Natural killer cell (primary cell): ENCODE measurements around the gene NRG4. TPM values are rescaled to one million over a fixed set of nuclear protein-coding genes. Genes with fewer than 3 reads are reported as not detected.

Experiments
- ATAC-seq, 3 donors: fragments of 150-1000 bp in 2 of 3; fragments of 200-7000 bp in 1 of 3; cut with Tn5 transposase; 1 replicate in 1 of 3; 2 replicates in 2 of 3; pipeline ENCODE4 v1.10.0; 2021; ENCODE audit warnings: mild to moderate bottlenecking in 2 of 3, moderate library complexity in 2 of 3
- DNase-seq, 2 donors: peaks; one replicate each; pipeline versions ENCODE4 v3.0.0 to v3.0.0-alpha.2; 2013 to 2021; ENCODE audit warnings: mixed read lengths in 1 of 2
- H3K27ac ChIP-seq: one replicate; pipeline ENCODE4 v1.5.1; 2013; ENCODE audit warnings: mild to moderate bottlenecking, low read length
- H3K27me3 ChIP-seq: one replicate; pipeline ENCODE4 v1.6.1; 2013; ENCODE audit warnings: low read length; ENCODE audit not compliant: control insufficient read depth, insufficient read depth
- H3K36me3 ChIP-seq: one replicate; pipeline ENCODE4 v1.6.1; 2013; ENCODE audit warnings: low read length; ENCODE audit not compliant: control insufficient read depth, insufficient read depth
- H3K4me1 ChIP-seq: one replicate; pipeline ENCODE4 v1.6.1; 2013; ENCODE audit warnings: low read length; ENCODE audit not compliant: control insufficient read depth, insufficient read depth
- H3K4me3 ChIP-seq: one replicate; pipeline ENCODE4 v1.5.1; 2013; ENCODE audit warnings: low read length
- H3K9me3 ChIP-seq: one replicate; pipeline ENCODE4 v1.6.1; 2013; ENCODE audit warnings: low read length; ENCODE audit not compliant: control insufficient read depth, insufficient read depth
- H3K27ac Mint-ChIP-seq, 2 donors: one replicate each; pipeline ENCODE4 v1.8.0; 2022; ENCODE audit warnings: mild to moderate bottlenecking in 2 of 2, mixed read lengths in 2 of 2, moderate library complexity in 1 of 2
- H3K27me3 Mint-ChIP-seq, 2 donors: one replicate each; pipeline ENCODE4 v1.8.0; 2022; ENCODE audit warnings: low read depth in 2 of 2, mixed read lengths in 2 of 2
- H3K36me3 Mint-ChIP-seq: one replicate; pipeline ENCODE4 v1.8.0; 2022; ENCODE audit warnings: mixed read lengths
- H3K4me1 Mint-ChIP-seq, 2 donors: one replicate each; pipeline ENCODE4 v1.8.0; 2022; ENCODE audit warnings: mixed read lengths in 2 of 2
- H3K4me3 Mint-ChIP-seq: one replicate; pipeline ENCODE4 v1.8.0; 2022; ENCODE audit warnings: mild to moderate bottlenecking, moderate library complexity, mixed read lengths
- H3K9me3 Mint-ChIP-seq, 2 donors: one replicate each; pipeline ENCODE4 v1.8.0; 2022; ENCODE audit warnings: mixed read lengths in 2 of 2
- CTCF ChIP-seq: fragments of 200-600 bp; IDR thresholded peaks from one replicate; pipeline ENCODE4 v1.8.0; 2022; ENCODE audit warnings: antibody characterized with exemption
- WGBS: methylation state at CpG from one replicate; pipeline ENCODE4 v1.1.7; 2013; ENCODE audit warnings: missing lambda C conversion rate; ENCODE audit not compliant: insufficient coverage; 5-methylcytosine and 5-hydroxymethylcytosine counted together
- intact Hi-C: fragments of 100-400 bp; cut with micrococcal nuclease; formaldehyde crosslinking; loops from one replicate; pipeline ENCODE4 v1.14.2; 2022
- total RNA-seq, 4 donors: library from RNA; stranded (reverse); fragments of 120-200 nt in 1 of 4; gene quantifications; one replicate each; pipeline versions ENCODE4 v1.2.3 to v1.2.4, GENCODE V29; 2013 to 2022

Gene NRG4
- total RNA-seq, 3 donors from 2014 or later (not counting 1 experiment from before 2014, with no cell fraction given), result not detected

GRCh38 chr15:75994220-75994619, 18.0 kb downstream of the NRG4 start:
- no CpG with 5 or more reads among the region's 1 CpG for WGBS
- intact Hi-C loops, result no loop called here
- H3K4me3 ChIP-seq, result no peak overlapping the region
- H3K27me3 Mint-ChIP-seq, result peaks cover 3 to 24% of the 10 kb centered on the region in 2 donors
- H3K9me3 ChIP-seq, result no peaks in the 10 kb centered on the region
- no peaks in the 10 kb centered on the region for H3K9me3 Mint-ChIP-seq
- H3K27me3 ChIP-seq, result peaks cover 2% of the 10 kb centered on the region
- TF ChIP-seq CTCF, result no peak
- peaks cover 10% of the 10 kb centered on the region for H3K36me3 Mint-ChIP-seq
- no peak overlapping the region for H3K4me3 Mint-ChIP-seq
- ATAC-seq (no peak), DNase-seq (no peak)
- no peaks in the 10 kb centered on the region for H3K4me1 ChIP-seq
- no peaks in the 10 kb centered on the region for H3K36me3 ChIP-seq
- H3K27ac ChIP-seq, result no peak overlapping the region
- H3K27ac Mint-ChIP-seq, result no peak overlapping the region
- H3K4me1 Mint-ChIP-seq, result no peaks in the 10 kb centered on the region

- peaks cover 2% of the 10 kb centered on the region for H3K27me3 ChIP-seq
- H3K27ac ChIP-seq, result no peak overlapping the region
- H3K4me3 ChIP-seq, result no peak overlapping the region
- intact Hi-C loops, result no loop called here
- H3K4me1 Mint-ChIP-seq, result no peaks in the 10 kb centered on the region
- no peaks in the 10 kb centered on the region for H3K9me3 Mint-ChIP-seq
- DNase-seq (no peak), ATAC-seq (no peak)
- no peak overlapping the region for H3K4me3 Mint-ChIP-seq
- no peaks in the 10 kb centered on the region for H3K36me3 ChIP-seq
- H3K4me1 ChIP-seq, result no peaks in the 10 kb centered on the region
- peaks cover 10% of the 10 kb centered on the region for H3K36me3 Mint-ChIP-seq
- no peak overlapping the region for H3K27ac Mint-ChIP-seq
- peaks cover 3 to 20% of the 10 kb centered on the region in 2 donors for H3K27me3 Mint-ChIP-seq
- H3K9me3 ChIP-seq, result no peaks in the 10 kb centered on the region
- TF ChIP-seq CTCF, result no peak
Measured at GRCh38 chr15:75992897-75993296, 19.3 kb downstream of the NRG4 start.

GRCh38 chr15:75989875-75990274, 22.3 kb downstream of the NRG4 start:
- peaks cover 9% of the 10 kb centered on the region for H3K36me3 Mint-ChIP-seq
- TF ChIP-seq CTCF, result no peak
- peaks cover 3 to 10% of the 10 kb centered on the region in 2 donors for H3K27me3 Mint-ChIP-seq
- 90% methylated on average over 7 of the region's 7 CpGs for WGBS
- intact Hi-C loops, result no loop called here
- H3K27ac Mint-ChIP-seq, result no peak overlapping the region
- H3K4me3 ChIP-seq, result no peak overlapping the region
- no peaks in the 10 kb centered on the region for H3K4me1 ChIP-seq
- no peak for ATAC-seq
- no peak overlapping the region for H3K27ac ChIP-seq
- no peaks in the 10 kb centered on the region for H3K9me3 ChIP-seq
- H3K27me3 ChIP-seq, result no peaks in the 10 kb centered on the region
- no peaks in the 10 kb centered on the region for H3K4me1 Mint-ChIP-seq
- no peak overlapping the region for H3K4me3 Mint-ChIP-seq
- H3K9me3 Mint-ChIP-seq, result no peaks in the 10 kb centered on the region
- no peak for DNase-seq
- no peaks in the 10 kb centered on the region for H3K36me3 ChIP-seq

GRCh38 chr15:75989045-75989444, 23.2 kb downstream of the NRG4 start:
- no peaks in the 10 kb centered on the region for H3K4me1 Mint-ChIP-seq
- Histone ChIP-seq H3K36me3 (no peaks in the 10 kb centered on the region), H3K9me3 (no peaks in the 10 kb centered on the region), H3K27ac (no peak overlapping the region), H3K4me1 (no peaks in the 10 kb centered on the region), H3K4me3 (no peak overlapping the region), H3K27me3 (no peaks in the 10 kb centered on the region)
- ATAC-seq (no peak), DNase-seq (no peak)
- no peak for TF ChIP-seq CTCF
- no peak overlapping the region for H3K4me3 Mint-ChIP-seq
- H3K36me3 Mint-ChIP-seq, result peaks cover under 1% of the 10 kb centered on the region
- 95% methylated on average over 2 of the region's 2 CpGs for WGBS
- no peak overlapping the region for H3K27ac Mint-ChIP-seq
- H3K27me3 Mint-ChIP-seq, result peaks cover 2 to 3% of the 10 kb centered on the region in 2 donors
- intact Hi-C loops, result no loop called here
- H3K9me3 Mint-ChIP-seq, result no peaks in the 10 kb centered on the region
